Cortex of kidney (tissue), 1 donor: ENCODE results near the gene XDH.

ENCODE experiments used
- DNase-seq: peaks from one replicate; lab custom pipeline; 2025; lab: John Stamatoyannopoulos, UW

The XDH gene

GRCh38 chr2:31402388-31402787, 12.2 kb downstream of the XDH start:
- no peak for DNase-seq

- no peak for DNase-seq
Observed at GRCh38 chr2:31401580-31401979, 13.0 kb downstream of the XDH start.

- no peak for DNase-seq
Observed at GRCh38 chr2:31398881-31399280, 15.7 kb downstream of the XDH start.

- DNase-seq: no peak
Observed at GRCh38 chr2:31397094-31397493, 17.4 kb downstream of the XDH start.

GRCh38 chr2:31390324-31390723, 24.2 kb downstream of the XDH start:
- no peak for DNase-seq

GRCh38 chr2:31388736-31389135, 25.8 kb downstream of the XDH start:
- no peak for DNase-seq

- DNase-seq: no peak
Observed at GRCh38 chr2:31387850-31388249, 26.7 kb downstream of the XDH start.

GRCh38 chr2:31386648-31387047, 27.9 kb downstream of the XDH start:
- DNase-seq: no peak

GRCh38 chr2:31386172-31386571, 28.4 kb downstream of the XDH start:
- DNase-seq: no peak

GRCh38 chr2:31384771-31385276, 29.7 kb downstream of the XDH start:
- DNase-seq: no peak

- DNase-seq: no peak
Observed at GRCh38 chr2:31384351-31384750, 30.2 kb downstream of the XDH start.

- no peak for DNase-seq
Observed at GRCh38 chr2:31383471-31384153, 30.9 kb downstream of the XDH start.

GRCh38 chr2:31382452-31383120, 32.0 kb downstream of the XDH start:
- DNase-seq: no peak

- DNase-seq: no peak
Observed at GRCh38 chr2:31381601-31382000, 32.9 kb downstream of the XDH start.

- no peak for DNase-seq
Observed at GRCh38 chr2:31380243-31380642, 34.3 kb downstream of the XDH start.

GRCh38 chr2:31379747-31380146, 34.8 kb downstream of the XDH start:
- DNase-seq: no peak

GRCh38 chr2:31378791-31379501, 35.6 kb downstream of the XDH start:
- no peak for DNase-seq

- DNase-seq: no peak
Observed at GRCh38 chr2:31378389-31378788, 36.2 kb downstream of the XDH start.

- no peak for DNase-seq
Observed at GRCh38 chr2:31373127-31373526, 41.4 kb downstream of the XDH start.

- no peak for DNase-seq
Observed at GRCh38 chr2:31372097-31372496, 42.4 kb downstream of the XDH start.

- DNase-seq: no peak
Observed at GRCh38 chr2:31371691-31372090, 42.9 kb downstream of the XDH start.

GRCh38 chr2:31366733-31367132, 47.8 kb downstream of the XDH start:
- no peak for DNase-seq
